Muscle of back (tissue), 11 donors: ENCODE results near the gene UBALD2. TPM values are rescaled to one million over a fixed set of nuclear protein-coding genes. Genes with fewer than 3 reads are reported as not detected.

Source experiments
- DNase-seq, 3 donors: peaks; one replicate each; pipeline versions ENCODE4 v3.0.0 to v3.0.0-alpha.2; 2013
- polyA plus RNA-seq, 10 donors: library from polyadenylated mRNA; unstranded; fragments of 120-200 nt; gene quantifications; one replicate each; pipeline ENCODE4 v1.2.1, GENCODE V29; 2013; ENCODE audit not compliant: insufficient read length in 10 of 10

The UBALD2 gene
- polyA plus RNA-seq, 10 donors, result 11.9 to 20.7 (median 16.8) TPM

GRCh38 chr17:76314392-76315227 is 49.5 kb downstream of the UBALD2 start:
- DNase-seq, result no peak

DNA sequence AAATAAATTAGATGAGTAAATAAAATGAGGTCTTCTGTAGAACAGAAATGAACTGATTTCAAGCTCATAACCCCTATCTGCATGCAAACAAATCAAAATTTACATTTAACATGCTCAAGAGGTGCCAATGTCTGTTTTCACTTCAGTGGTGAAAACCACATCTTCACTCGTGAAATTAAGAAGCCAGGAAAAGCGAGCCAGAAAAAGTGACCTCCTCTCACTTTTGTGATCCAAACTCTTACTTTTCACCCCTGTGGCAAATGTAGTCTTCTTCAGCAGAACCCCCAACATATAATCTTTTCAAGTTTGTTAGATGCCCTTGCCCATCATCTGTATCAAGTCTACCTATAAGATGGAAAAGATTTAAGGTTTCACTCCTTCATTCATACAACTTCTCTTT is 52.4 kb downstream of the UBALD2 start:
- no peak for DNase-seq

- DNase-seq, result no peak
Measured at GRCh38 chr17:76318586-76318985, 53.4 kb downstream of the UBALD2 start.

Other genes starting within 250 kb of the UBALD2 start
- gene EVPL, start 238.0 kb upstream of the UBALD2 start, polyA plus RNA-seq, result 10 to 100 TPM in 2 of 10 donors, under 1 TPM in 7, not detected in 1; 0.11 to 12.4 (median 0.18) TPM
- 10 to 100 TPM; 62.0 to 92.5 (median 78.8) TPM for gene SRP68, start 192.8 kb upstream of the UBALD2 start, polyA plus RNA-seq
- not detected for gene GALR2, start 190.6 kb upstream of the UBALD2 start, polyA plus RNA-seq
- gene ZACN, start 186.2 kb upstream of the UBALD2 start, polyA plus RNA-seq, result 10 to 100 TPM in 3 of 10 donors, 1 to 10 TPM in 7; 1.7 to 17.8 (median 6.9) TPM
- 100 to 1,000 TPM in 1 of 10 donors, 10 to 100 TPM in 9; 63.9 to 103 (median 82.0) TPM for gene EXOC7, start 161.6 kb upstream of the UBALD2 start, polyA plus RNA-seq
- under 1 TPM in 7 of 10 donors, not detected in 3; 0.05 to 0.41 (median 0.12) TPM for gene FOXJ1, start 124.1 kb upstream of the UBALD2 start, polyA plus RNA-seq
- gene RNF157, start 24.9 kb upstream of the UBALD2 start, polyA plus RNA-seq, result 10 to 100 TPM in 5 of 10 donors, 1 to 10 TPM in 5; 5.6 to 15.7 (median 9.8) TPM
- gene QRICH2, start 42.9 kb downstream of the UBALD2 start, polyA plus RNA-seq, result 1 to 10 TPM; 2.1 to 4.7 (median 3.4) TPM
- 10 to 100 TPM; 29.0 to 51.6 (median 36.0) TPM for gene PRPSAP1, start 88.6 kb downstream of the UBALD2 start, polyA plus RNA-seq
- 1 to 10 TPM in 9 of 10 donors, under 1 TPM in 1; 0.84 to 3.1 (median 1.6) TPM for gene SPHK1, start 119.3 kb downstream of the UBALD2 start, polyA plus RNA-seq
- 10 to 100 TPM; 13.0 to 24.8 (median 16.2) TPM for gene UBE2O, start 187.8 kb downstream of the UBALD2 start, polyA plus RNA-seq
- under 1 TPM in 6 of 10 donors, not detected in 4; 0.17 to 0.83 (median 0.40) TPM for gene AANAT, start 202.3 kb downstream of the UBALD2 start, polyA plus RNA-seq
- gene RHBDF2, start 236.1 kb downstream of the UBALD2 start, polyA plus RNA-seq, result 1 to 10 TPM; 5.1 to 7.1 (median 6.0) TPM